Testis (tissue), 3 donors: ENCODE measurements around the gene RAD9A. TPM values are rescaled to one million over a fixed set of nuclear protein-coding genes. Genes with fewer than 3 reads are reported as not detected.

ENCODE experiments used
- DNase-seq: peaks from one replicate; pipeline ENCODE4 v3.0.0-alpha.2; 2019
- H3K27ac ChIP-seq, 2 donors: fragments of 200-600 bp; sonication (generic); one replicate each; pipeline ENCODE4 v1.5.1; 2019
- H3K27me3 ChIP-seq: fragments of 200-600 bp; sonication (generic); one replicate; pipeline ENCODE4 v1.5.1; 2019
- H3K36me3 ChIP-seq: fragments of 200-600 bp; sonication (generic); one replicate; pipeline ENCODE4 v1.5.1; 2017; ENCODE audit warnings: low read depth; ENCODE audit errors: missing control alignments
- H3K4me1 ChIP-seq: fragments of 200-600 bp; sonication (generic); one replicate; pipeline ENCODE4 v1.5.1; 2019
- H3K4me3 ChIP-seq, 2 donors: fragments of 200-600 bp; sonication (generic); one replicate each; pipeline ENCODE4 v1.5.1; 2017 to 2019
- H3K9me3 ChIP-seq: fragments of 200-600 bp; sonication (generic); one replicate; pipeline ENCODE4 v1.5.1; 2017
- CTCF ChIP-seq, 3 experiments: fragments of 450-650 bp in 2 of 3; fragments of 200-600 bp in 1 of 3; sonication (generic) in 1 of 3; IDR thresholded peaks; one replicate each; pipeline ENCODE4 v1.5.1; 2016 to 2019; ENCODE audit warnings: antibody characterized with exemption in 3 of 3, mild to moderate bottlenecking in 2 of 3, moderate library complexity in 1 of 3
- POLR2A ChIP-seq: fragments of 450-650 bp; IDR thresholded peaks from one replicate; pipeline ENCODE4 v1.6.1; 2017; ENCODE audit warnings: antibody characterized with exemption, mild to moderate bottlenecking, moderate library complexity
- WGBS, 2 donors: methylation state at CpG; one replicate each; pipeline ENCODE4 v1.1.5; 2018; 5-methylcytosine and 5-hydroxymethylcytosine counted together
- intact Hi-C: fragments of 100-400 bp; cut with DNase I; formaldehyde crosslinking; loops from one replicate; pipeline ENCODE4 v1.15.1; 2023; ENCODE audit warnings: low total_unique reads
- polyA plus RNA-seq: library from polyadenylated mRNA; stranded (reverse); fragments of 350-450 nt; fragmentation: Illumina TruSeq; extraction: RNeasy Lipid Tissue Mini Kit (QIAGEN cat#74804); gene quantifications from one replicate; pipeline ENCODE4 v1.2.3, GENCODE V29; 2014; ENCODE audit warnings: low read depth, low replicate concordance; ENCODE audit not compliant: insufficient read depth
- total RNA-seq, 2 donors: library from RNA; depleted of rRNA; stranded (reverse); fragments of >200 nt; gene quantifications; one replicate each; pipeline ENCODE4 v1.2.3, GENCODE V29; 2016

RAD9A gene
- total and polyA plus RNA-seq, 3 donors from 2014 or later = 25.7 to 46.2 (median 35.8) TPM

GRCh38 chr11:67387069-67387468 lies 4.7 kb upstream of the RAD9A start:
- 52 to 60% methylated on average over 8 to 9 of the region's 9 CpGs for WGBS, 2 donors
- intact Hi-C loops = loop anchor here (5.0 kb wide), 1 partner anchor 35 kb away; the partner anchor contains the start of gene POLD4
- H3K4me1 ChIP-seq = peaks cover 10% of the 10 kb centered on the region

GRCh38 chr11:67387518-67387917 lies 4.3 kb upstream of the RAD9A start:
- Histone ChIP-seq H3K27me3 (no peaks in the 10 kb centered on the region), H3K4me1 (peaks cover 13% of the 10 kb centered on the region), H3K4me3 (no peak overlapping the region), H3K27ac (no peak overlapping the region), H3K36me3 (no peaks in the 10 kb centered on the region), H3K9me3 (no peaks in the 10 kb centered on the region)
- no peak for TF ChIP-seq POLR2A
- no peak for TF ChIP-seq CTCF (IDR thresholded peaks at IDR 0.05)
- no peak for DNase-seq
- WGBS, 2 donors = 74 to 78% methylated on average over 6 of the region's 6 CpGs
- intact Hi-C loops = loop anchor here (5.0 kb wide), 1 partner anchor 35 kb away; the partner anchor contains the start of gene POLD4

More at GRCh38 chr11:67387069-67387468, 4.7 kb upstream of the RAD9A start:
- Histone ChIP-seq H3K36me3 (no peaks in the 10 kb centered on the region), H3K4me3 (no peak overlapping the region), H3K27ac (no peak overlapping the region), H3K27me3 (no peaks in the 10 kb centered on the region), H3K9me3 (no peaks in the 10 kb centered on the region)
- no peak for DNase-seq
- TF ChIP-seq CTCF (IDR thresholded peaks at IDR 0.05) = no peak
- no peak for TF ChIP-seq POLR2A

- intact Hi-C loops = loop anchor here (5.0 kb wide), 1 partner anchor 37 kb away; the partner anchor contains the start of gene POLD4
- no peak for DNase-seq
- Histone ChIP-seq H3K4me3 (no peak overlapping the region), H3K36me3 (no peaks in the 10 kb centered on the region), H3K9me3 (no peaks in the 10 kb centered on the region), H3K27me3 (no peaks in the 10 kb centered on the region), H3K27ac (no peak overlapping the region), H3K4me1 (peaks cover 16% of the 10 kb centered on the region)
- 61 to 67% methylated on average over 6 of the region's 6 CpGs for WGBS, 2 donors
- no peak for TF ChIP-seq POLR2A
- TF ChIP-seq CTCF (IDR thresholded peaks at IDR 0.05) = peak; percentile 35 to 46 (median 37)
Measured at GRCh38 chr11:67389477-67389876, 2.3 kb upstream of the RAD9A start.

- no peaks in the 10 kb centered on the region for H3K36me3 ChIP-seq
Measured at GRCh38 chr11:67390947-67391303, 861 bp upstream of the RAD9A start.

More at GRCh38 chr11:67390947-67391303, 861 bp upstream of the RAD9A start:
- intact Hi-C loops = no loop called here
- H3K4me1 ChIP-seq = peaks cover 16% of the 10 kb centered on the region
- WGBS, 2 donors = 5 to 10% methylated on average over 15 of the region's 15 CpGs
- peak overlapping the region; percentile 69 to 89 for H3K4me3 ChIP-seq
- no peak for DNase-seq
- peak overlapping the region; percentile 46 to 49 for H3K27ac ChIP-seq
- H3K27me3 ChIP-seq = no peaks in the 10 kb centered on the region
- TF ChIP-seq POLR2A (no peak), CTCF (IDR thresholded peaks at IDR 0.05) (no peak)
- H3K9me3 ChIP-seq = no peaks in the 10 kb centered on the region
